ENCODE results near the gene NEURL1.
"Not testable (repeated sequence)": the region's sequence is repeated elsewhere in the genome, so short reads cannot be mapped to it uniquely, and the experiment has no call there.

NEURL1 gene

GRCh38 chr10:103512591-103513379 lies 19.3 kb downstream of the NEURL1 start:
- DNase-seq (ENCODE audit: extremely low read depth in 1 of 2, low read depth in 1 of 2): no peak

- no peak for DNase-seq (ENCODE audit: extremely low read depth in 1 of 2, low read depth in 1 of 2)
Measured at GRCh38 chr10:103513380-103514060, 20.0 kb downstream of the NEURL1 start.

- no peak for DNase-seq (ENCODE audit: extremely low read depth in 1 of 2, low read depth in 1 of 2)
Measured at GRCh38 chr10:103514244-103514643, 20.7 kb downstream of the NEURL1 start.

- no peak for DNase-seq (ENCODE audit: extremely low read depth in 1 of 2, low read depth in 1 of 2)
Measured at GRCh38 chr10:103517234-103518085, 24.0 kb downstream of the NEURL1 start.

GRCh38 chr10:103519798-103520197 lies 26.3 kb downstream of the NEURL1 start:
- DNase-seq (ENCODE audit: extremely low read depth in 1 of 2, low read depth in 1 of 2): no peak

GRCh38 chr10:103522006-103522405 lies 28.5 kb downstream of the NEURL1 start:
- not testable (repeated sequence) for DNase-seq (ENCODE audit: extremely low read depth in 1 of 2, low read depth in 1 of 2)

GRCh38 chr10:103523683-103524082 lies 30.2 kb downstream of the NEURL1 start:
- no peak for DNase-seq (ENCODE audit: extremely low read depth in 1 of 2, low read depth in 1 of 2)

GRCh38 chr10:103525901-103526300 lies 32.4 kb downstream of the NEURL1 start:
- DNase-seq (ENCODE audit: extremely low read depth in 1 of 2, low read depth in 1 of 2): no peak

GRCh38 chr10:103527476-103527875 lies 34.0 kb downstream of the NEURL1 start:
- not testable (repeated sequence) for DNase-seq (ENCODE audit: extremely low read depth in 1 of 2, low read depth in 1 of 2)

GRCh38 chr10:103528549-103528948 lies 35.0 kb downstream of the NEURL1 start:
- DNase-seq (ENCODE audit: extremely low read depth in 1 of 2, low read depth in 1 of 2): no peak

GRCh38 chr10:103529539-103529938 lies 36.0 kb downstream of the NEURL1 start:
- DNase-seq (ENCODE audit: extremely low read depth in 1 of 2, low read depth in 1 of 2): no peak

GRCh38 chr10:103533827-103534226 lies 40.3 kb downstream of the NEURL1 start:
- no peak for DNase-seq (ENCODE audit: extremely low read depth in 1 of 2, low read depth in 1 of 2)

GRCh38 chr10:103534621-103535498 lies 41.4 kb downstream of the NEURL1 start:
- no peak for DNase-seq (ENCODE audit: extremely low read depth in 1 of 2, low read depth in 1 of 2)

GRCh38 chr10:103535595-103535994 lies 42.1 kb downstream of the NEURL1 start:
- no peak for DNase-seq (ENCODE audit: extremely low read depth in 1 of 2, low read depth in 1 of 2)

- DNase-seq (ENCODE audit: extremely low read depth in 1 of 2, low read depth in 1 of 2): no peak
Measured at GRCh38 chr10:103539751-103540150, 46.2 kb downstream of the NEURL1 start.

GRCh38 chr10:103540722-103541121 lies 47.2 kb downstream of the NEURL1 start:
- DNase-seq (ENCODE audit: extremely low read depth in 1 of 2, low read depth in 1 of 2): no peak

GRCh38 chr10:103541616-103542015 lies 48.1 kb downstream of the NEURL1 start:
- no peak for DNase-seq (ENCODE audit: extremely low read depth in 1 of 2, low read depth in 1 of 2)

- DNase-seq (ENCODE audit: extremely low read depth in 1 of 2, low read depth in 1 of 2): no peak
Measured at GRCh38 chr10:103542764-103543616, 49.5 kb downstream of the NEURL1 start.

Data from activated CD8-positive, alpha-beta memory T cell treated with anti-CD3 and anti-CD28 coated beads for 1 hour (primary cell).